ENCODE data around the gene NELFCD.
"Not testable (repeated sequence)": the region's sequence is repeated elsewhere in the genome, so short reads cannot be mapped to it uniquely, and the experiment has no call there.

The NELFCD gene

GRCh38 chr20:59010995-59011873, 30.2 kb downstream of the NELFCD start:
- no peak for DNase-seq

DNA sequence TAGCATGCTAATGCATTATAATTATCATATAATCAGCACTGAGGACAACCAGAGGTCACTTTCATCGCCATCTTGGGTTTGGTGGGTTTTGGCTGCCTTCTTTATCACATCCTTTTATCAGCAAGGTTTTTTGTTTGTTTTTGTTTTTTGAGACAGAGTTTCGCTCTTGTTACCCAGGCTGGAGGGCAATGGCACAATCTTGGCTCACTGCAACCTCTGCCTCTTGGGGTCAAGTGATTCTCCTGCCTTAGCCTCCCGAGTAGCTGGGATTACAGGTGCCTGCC, 30.8 kb downstream of the NELFCD start:
- DNase-seq = not testable (repeated sequence)

- DNase-seq = no peak
Measured at GRCh38 chr20:59013031-59013951, 32.2 kb downstream of the NELFCD start.

GRCh38 chr20:59013959-59014608, 33.0 kb downstream of the NELFCD start:
- DNase-seq = no peak

GRCh38 chr20:59014680-59015389, 33.8 kb downstream of the NELFCD start:
- no peak for DNase-seq

- no peak for DNase-seq
Measured at GRCh38 chr20:59015411-59015810, 34.4 kb downstream of the NELFCD start.

DNA sequence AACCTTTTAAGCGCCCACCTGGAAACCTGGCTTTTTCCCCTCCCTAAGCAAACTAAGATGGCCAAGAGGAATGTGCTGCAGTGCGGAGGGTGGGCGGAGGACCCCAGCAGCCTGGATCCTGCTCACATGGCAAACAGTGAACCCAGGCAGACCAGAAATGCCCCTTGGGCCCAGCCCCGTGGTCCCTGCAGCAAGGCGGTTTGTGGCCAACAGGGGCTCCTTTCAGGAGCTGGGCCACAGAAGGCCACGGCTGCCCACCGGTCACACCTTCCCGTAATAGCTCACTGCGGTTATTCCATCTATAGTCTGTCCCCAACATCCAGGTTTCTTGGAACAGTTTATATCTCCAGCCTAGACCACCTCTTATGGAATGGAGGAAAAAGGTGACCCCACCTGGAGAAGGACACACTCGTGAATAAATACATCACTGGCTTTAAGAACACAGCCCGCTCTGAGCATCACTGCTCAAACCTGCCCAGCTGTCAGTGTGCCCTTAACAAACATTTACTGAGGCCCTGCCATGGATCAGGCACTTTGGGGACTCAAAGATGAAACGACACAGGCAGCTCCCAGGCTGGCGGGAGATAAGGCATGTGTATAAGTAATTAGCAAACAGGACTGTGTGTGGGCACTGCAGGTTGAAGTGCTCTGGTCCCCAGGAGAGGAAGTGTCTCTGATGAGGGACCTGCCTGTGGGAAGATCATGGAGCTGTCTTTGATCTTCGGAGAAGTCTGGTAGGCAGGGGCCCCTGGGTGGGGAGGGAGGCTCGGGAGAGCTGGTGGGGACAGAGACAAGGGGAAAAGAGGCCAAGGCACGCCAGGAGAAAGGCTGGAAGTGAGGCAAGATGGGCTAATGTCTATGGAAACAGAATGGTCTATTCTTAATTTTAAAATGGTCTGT, 35.0 kb downstream of the NELFCD start:
- no peak for DNase-seq

DNA sequence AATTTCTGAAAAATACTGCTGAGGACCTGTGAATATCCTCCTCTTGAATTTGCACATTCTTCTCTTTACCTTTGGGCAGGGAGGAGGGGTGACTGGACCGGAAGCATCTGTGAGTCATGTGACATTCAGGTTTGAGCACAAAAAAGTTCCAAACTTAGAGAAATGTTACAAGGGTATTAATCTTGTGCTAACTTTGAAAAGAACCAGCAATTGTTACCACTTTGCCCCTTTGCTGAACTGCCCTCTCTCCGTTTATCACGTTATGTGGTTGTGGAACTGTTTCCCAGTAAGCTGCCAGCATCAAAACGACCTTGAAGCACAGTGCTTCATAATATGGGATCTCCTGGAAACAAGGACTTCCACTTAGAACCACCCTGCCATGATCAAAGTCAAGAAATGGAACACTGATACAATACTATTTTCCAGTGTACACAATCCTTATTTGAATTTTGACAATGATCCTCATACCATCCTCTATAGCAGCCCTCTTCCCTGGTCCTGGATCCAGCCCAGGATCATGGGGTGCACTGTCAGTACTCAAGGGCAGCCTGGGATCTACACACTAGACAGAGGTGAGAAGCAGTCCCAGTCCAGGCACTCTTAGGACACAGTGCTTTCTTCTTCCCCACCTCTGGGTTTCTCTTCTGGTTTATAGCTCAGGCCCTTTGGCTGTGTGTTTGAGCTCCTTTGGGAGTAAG, 35.9 kb downstream of the NELFCD start:
- no peak for DNase-seq

GRCh38 chr20:59017493-59018231, 36.6 kb downstream of the NELFCD start:
- no peak for DNase-seq

- no peak for DNase-seq
Measured at GRCh38 chr20:59018817-59019216, 37.8 kb downstream of the NELFCD start.

GRCh38 chr20:59019217-59019616, 38.2 kb downstream of the NELFCD start, which contains the start of gene TUBB1:
Gene TUBB1, plus strand, starts transcription at chr20:59019429. Its CDS starts 94 bp downstream, at chr20:59019523.
- no peak for DNase-seq

DNA sequence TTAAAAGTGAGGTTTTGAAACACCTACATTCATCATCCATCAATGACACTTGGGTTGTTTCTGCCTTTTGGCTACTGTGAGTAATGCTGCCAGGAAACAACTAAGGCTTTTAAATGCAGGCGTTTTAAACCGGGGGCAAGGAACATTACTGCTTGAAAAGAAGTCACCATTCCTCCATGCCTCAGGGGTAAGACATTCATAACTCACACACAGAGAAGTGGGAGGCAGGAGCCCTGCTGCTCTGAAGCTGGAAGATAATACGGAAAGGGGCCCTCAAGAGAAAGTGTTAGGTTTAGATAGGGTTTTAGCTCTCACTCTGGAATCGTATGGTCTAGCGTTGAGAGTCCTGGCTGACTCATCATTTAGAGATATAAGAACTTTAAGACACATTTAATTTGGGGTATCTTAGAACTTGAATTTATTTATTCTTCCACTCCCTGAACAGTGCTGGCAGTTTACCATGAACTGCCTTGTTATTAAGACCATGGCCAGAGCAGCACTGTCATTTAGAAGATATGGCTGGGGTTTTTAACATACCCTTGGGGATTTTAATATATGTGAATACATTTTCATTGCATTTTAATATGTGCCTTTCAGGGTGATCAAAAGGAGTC, 40.0 kb downstream of the NELFCD start:
- DNase-seq = no peak

DNA sequence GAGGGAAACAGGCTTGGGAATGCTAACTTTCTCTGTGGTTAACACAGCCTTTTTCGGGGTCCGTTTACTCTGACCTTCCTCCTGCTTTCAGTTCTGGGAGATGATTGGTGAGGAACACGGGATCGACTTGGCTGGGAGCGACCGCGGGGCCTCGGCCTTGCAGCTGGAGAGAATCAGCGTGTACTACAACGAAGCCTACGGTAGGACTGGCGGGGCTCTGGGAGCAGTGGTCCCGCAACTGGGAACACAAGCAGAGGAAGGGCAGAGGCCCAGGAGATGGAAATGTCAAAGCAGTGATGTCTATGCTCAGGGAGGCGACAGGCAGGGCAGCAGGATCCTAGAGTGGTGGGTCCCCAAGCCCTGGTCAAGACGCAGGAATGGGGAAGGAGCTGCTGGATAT, 41.7 kb downstream of the NELFCD start:
- DNase-seq = no peak

DNA sequence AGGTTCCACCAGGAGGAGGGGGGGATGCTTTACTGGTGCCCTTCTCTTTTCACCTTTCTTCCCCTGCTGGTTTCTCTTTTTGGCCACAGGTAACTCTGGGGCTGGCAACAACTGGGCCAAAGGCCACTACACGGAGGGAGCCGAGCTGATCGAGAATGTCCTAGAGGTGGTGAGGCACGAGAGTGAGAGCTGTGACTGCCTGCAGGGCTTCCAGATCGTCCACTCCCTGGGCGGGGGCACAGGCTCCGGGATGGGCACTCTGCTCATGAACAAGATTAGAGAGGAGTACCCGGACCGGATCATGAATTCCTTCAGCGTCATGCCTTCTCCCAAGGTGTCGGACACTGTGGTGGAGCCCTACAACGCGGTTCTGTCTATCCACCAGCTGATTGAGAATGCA, 42.6 kb downstream of the NELFCD start:
- no peak for DNase-seq

DNA sequence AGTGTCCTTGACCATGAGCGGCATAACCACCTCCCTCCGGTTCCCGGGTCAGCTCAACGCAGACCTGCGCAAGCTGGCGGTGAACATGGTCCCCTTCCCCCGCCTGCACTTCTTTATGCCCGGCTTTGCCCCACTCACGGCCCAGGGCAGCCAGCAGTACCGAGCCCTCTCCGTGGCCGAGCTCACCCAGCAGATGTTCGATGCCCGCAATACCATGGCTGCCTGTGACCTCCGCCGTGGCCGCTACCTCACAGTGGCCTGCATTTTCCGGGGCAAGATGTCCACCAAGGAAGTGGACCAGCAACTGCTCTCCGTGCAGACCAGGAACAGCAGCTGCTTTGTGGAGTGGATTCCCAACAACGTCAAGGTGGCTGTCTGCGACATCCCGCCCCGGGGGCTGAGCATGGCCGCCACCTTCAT, 43.1 kb downstream of the NELFCD start:
- no peak for DNase-seq

GRCh38 chr20:59025086-59025485, 44.0 kb downstream of the NELFCD start:
- no peak for DNase-seq

- no peak for DNase-seq
Measured at GRCh38 chr20:59025511-59025910, 44.5 kb downstream of the NELFCD start.

DNA sequence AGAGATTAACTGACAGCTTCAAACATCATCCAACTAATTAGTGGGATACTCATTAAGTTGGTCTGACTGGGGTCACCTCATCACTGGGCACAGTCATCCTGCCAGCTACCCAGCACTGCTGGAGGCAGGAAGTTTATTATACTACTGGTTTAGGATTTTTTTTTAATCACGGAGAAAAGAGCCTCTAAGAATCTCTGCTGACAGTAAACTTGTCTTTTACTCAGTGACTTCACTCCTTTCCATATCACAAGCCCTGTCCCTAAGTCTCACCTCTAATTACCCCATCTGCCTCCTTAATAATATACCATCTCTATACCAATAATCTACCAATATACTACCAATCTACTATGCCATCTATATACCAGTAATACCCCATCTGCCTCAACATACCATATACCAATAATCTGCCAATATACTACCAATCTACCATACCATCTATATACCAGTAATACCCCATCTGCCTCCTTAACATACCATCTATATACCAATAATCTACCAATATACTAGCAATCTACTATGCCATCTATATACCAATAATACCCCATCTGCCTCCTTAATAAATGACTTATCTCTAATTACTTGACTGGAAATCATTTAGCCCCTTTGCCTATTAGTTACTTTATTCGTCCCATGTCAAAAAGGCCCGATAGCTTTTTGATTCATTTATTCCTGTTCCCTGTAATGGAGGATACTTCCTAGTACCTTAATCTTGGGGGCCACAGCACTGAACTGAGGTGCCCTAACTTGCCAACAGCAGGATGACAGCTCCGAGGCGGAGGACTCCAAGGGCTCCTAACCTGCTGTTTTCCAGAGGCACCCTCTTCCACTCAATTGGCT, 46.1 kb downstream of the NELFCD start:
- DNase-seq = no peak
